Cerebellar nuclear complex (tissue), 1 donor: ENCODE measurements around the gene SORL1-AS1.
"Not testable (repeated sequence)": the region's sequence is repeated elsewhere in the genome, so short reads cannot be mapped to it uniquely, and the experiment has no call there.

ENCODE experiments used
- DNase-seq, 2 experiments: peaks; one replicate each; lab custom pipeline; 2025; lab: John Stamatoyannopoulos, UW

SORL1-AS1 gene

GRCh38 chr11:121427400-121427744 lies 25.4 kb downstream of the SORL1-AS1 start:
- DNase-seq: no peak

GRCh38 chr11:121426476-121427399 lies 26.0 kb downstream of the SORL1-AS1 start:
- DNase-seq: no peak

DNA sequence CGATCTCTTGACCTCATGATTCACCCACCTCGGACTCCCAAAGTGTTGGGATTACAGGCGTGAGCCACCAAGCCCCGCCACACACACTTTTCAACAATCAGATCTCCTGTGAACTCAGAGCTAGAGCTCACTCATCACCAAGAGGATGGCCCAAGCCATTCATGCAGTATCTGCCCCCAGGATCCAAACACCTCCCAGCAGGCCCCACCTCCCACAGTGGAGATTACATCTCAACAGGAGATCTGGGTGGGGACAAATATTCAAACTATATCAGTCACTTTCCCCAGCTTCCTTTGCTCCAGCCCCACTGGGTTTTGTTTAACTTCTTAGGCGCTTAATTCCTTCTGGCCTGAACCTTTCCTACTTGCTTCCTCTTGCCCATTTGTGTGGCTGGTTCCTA lies 26.9 kb downstream of the SORL1-AS1 start:
- no peak for DNase-seq

- DNase-seq: no peak
These were observed 30.1 kb downstream of the SORL1-AS1 start for GRCh38 chr11:121422675-121423074.

- DNase-seq: no peak
These were observed 31.4 kb downstream of the SORL1-AS1 start for GRCh38 chr11:121421149-121421901.

DNA sequence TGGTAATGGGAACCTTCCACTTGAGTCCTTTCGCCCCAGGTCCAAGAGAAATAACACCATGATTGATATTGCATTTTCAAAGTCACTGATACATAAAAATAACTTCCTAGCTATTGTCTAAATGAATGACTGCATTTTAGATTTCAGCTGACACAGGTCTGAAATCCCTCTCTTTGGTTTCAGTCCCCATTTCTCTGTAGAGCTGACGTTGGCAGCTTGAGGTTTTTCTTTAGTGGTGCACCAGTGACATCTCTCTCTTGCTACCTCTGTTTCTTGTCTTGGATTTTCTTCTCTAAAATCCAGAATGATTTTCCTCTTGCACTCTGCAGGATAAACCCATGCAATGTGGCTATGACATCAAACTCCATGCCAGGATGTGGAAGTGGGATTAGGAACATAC lies 32.4 kb downstream of the SORL1-AS1 start:
- no peak for DNase-seq

DNA sequence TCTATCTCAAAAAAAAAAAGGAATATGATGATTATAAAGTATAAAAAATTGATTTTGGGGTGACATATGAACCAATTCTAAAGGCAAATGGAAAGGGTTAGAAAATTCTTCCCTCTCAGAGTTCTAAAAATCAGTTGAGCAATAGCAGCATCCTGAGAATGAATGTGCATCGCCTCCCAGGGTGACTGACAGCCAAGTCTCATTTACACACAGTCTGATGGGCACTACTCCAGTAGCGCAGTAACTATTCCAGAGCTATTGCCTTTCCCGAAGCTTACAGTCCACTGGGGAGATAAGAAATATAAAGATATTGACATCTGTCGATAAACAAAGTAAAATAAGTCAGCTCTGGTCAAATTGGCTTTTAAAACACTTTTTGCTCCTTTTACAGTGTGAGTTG lies 32.9 kb downstream of the SORL1-AS1 start:
- no peak for DNase-seq

- no peak for DNase-seq
These were observed 34.1 kb downstream of the SORL1-AS1 start for GRCh38 chr11:121418625-121419114.

DNA sequence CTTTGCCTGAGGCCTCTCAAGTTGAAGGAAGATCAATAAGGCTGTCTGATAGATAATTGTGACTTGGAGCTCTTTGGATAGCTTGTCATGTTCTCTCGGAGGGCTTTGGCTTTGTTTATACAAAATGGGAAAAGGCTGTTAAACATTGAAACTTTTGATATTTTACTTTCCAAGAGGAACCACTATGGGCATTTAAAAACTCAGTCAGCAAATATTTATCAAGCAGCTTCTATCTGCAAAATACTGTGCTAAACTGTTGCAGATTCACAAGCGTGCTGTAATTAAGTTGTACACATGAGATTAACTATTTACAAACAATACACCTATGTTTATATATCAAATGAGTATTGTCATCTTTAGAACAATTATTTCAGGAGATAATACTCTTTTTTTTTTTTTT lies 35.2 kb downstream of the SORL1-AS1 start:
- no peak for DNase-seq

- no peak for DNase-seq
These were observed 35.7 kb downstream of the SORL1-AS1 start for GRCh38 chr11:121417055-121417551.

- DNase-seq: no peak
These were observed 36.9 kb downstream of the SORL1-AS1 start for GRCh38 chr11:121415856-121416255.

GRCh38 chr11:121414141-121414913 lies 38.4 kb downstream of the SORL1-AS1 start:
- DNase-seq: peak in 1 of 2 experiments; percentile 42

GRCh38 chr11:121412711-121413415 lies 39.9 kb downstream of the SORL1-AS1 start:
- DNase-seq: no peak

DNA sequence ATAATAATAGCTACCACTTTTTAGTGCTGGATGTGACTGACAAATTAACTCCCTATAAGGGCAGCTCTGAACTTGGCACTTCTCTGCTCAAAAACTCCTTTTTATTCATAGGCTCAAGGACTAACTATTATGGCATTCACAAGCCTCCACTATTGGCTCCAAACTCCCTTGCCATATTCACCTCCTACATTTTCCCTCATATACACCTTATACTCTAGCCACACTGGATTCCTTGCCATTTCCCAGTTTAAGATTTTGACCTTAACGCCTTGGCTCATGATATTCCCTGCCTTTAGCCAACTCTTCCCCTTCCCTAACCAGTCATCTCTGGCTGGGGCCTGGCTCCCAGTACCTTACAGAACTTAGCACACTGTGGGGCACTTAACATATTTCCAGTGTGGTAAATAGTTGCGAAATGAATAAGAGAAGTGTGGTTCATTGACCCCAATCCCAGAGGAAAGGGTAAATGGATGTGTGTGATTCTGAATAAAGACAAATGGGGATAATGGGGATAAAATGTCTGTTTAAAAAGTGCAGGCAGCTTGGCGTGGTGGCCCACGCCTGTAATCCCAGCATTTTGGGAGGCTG lies 40.7 kb downstream of the SORL1-AS1 start:
- DNase-seq: no peak

DNA sequence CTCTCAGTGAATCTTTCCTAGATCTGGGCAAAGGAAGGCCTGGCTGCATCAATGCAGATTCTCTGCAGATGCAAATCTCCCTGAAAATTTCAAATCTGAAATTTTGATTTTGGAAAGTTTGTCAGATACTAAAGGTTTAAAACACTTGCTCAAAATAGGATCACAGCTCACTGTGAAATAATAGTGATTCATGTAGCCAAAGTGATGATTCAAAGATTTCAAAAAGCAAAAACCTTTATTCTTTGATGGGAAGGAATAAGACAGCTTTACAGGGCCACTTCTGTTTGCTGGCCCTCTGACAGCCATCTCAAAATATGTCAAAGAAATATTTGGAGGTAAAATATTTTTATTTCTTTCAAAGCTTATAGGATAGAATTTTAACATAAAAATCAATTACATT lies 41.4 kb downstream of the SORL1-AS1 start:
- DNase-seq: not testable (repeated sequence)

- DNase-seq: not testable (repeated sequence)
These were observed 42.7 kb downstream of the SORL1-AS1 start for GRCh38 chr11:121410041-121410440.

- DNase-seq: no peak
These were observed 43.9 kb downstream of the SORL1-AS1 start for GRCh38 chr11:121408830-121409229.

DNA sequence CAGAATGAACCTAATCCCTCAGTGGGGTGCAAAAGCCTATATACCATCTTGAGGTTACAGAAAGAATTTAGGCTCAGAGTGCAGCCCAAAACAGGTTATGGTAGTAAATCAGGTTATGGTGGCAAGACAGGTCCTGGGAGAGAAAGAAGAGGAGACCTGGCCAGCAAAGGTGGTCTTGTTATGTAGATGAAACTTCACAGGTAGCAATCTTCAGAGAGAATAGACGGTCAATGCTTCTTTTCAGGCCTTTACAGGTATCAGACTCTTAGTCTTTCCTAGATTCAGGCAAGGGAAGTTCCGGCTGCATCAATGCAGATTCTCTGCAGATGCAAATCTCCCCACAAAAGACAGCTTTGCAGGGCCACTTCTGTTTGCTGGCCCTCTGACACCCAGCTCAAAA lies 46.5 kb downstream of the SORL1-AS1 start:
- no peak for DNase-seq

GRCh38 chr11:121405646-121406045 lies 47.1 kb downstream of the SORL1-AS1 start:
- DNase-seq: no peak

GRCh38 chr11:121394785-121395184 lies 58.0 kb downstream of the SORL1-AS1 start:
- no peak for DNase-seq

DNA sequence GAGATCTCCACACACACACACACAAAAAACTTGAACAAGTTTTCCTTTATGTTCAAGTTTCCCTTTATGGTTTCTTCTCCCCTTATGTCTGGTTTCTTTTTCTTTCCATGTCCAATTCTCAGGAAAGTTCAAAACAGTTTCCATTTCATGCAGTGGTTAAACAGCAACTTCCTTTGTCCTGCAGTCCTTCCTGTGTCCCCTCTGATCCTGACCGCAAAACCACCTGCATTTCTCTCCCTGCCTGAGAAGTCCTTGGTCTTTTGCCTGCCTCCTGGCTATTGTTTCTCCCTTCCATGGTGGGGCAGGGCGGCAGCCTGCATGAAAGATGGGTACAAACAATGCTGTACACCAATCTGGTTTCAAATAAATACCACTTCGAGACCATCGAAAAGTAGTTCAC lies 58.9 kb downstream of the SORL1-AS1 start:
- DNase-seq: no peak
